HUES48 (cell line): ENCODE data around the gene TULP4.

Source experiments
- H3K27ac ChIP-seq: one replicate; pipeline ENCODE4 v1.7.0; 2013; ENCODE audit warnings: low read depth, low read length, inconsistent platforms
- H3K27me3 ChIP-seq: 2 replicates; pipeline ENCODE4 v1.6.1; 2013; ENCODE audit warnings: mild to moderate bottlenecking, low read length; ENCODE audit not compliant: control insufficient read depth, insufficient read depth
- H3K36me3 ChIP-seq: 2 replicates; pipeline ENCODE4 v1.6.1; 2013; ENCODE audit warnings: low read length; ENCODE audit not compliant: control insufficient read depth, insufficient read depth
- H3K4me1 ChIP-seq: 2 replicates; pipeline ENCODE4 v1.6.1; 2013; ENCODE audit warnings: mild to moderate bottlenecking, low read length; ENCODE audit not compliant: control insufficient read depth, insufficient read depth
- H3K4me3 ChIP-seq: 2 replicates; pipeline ENCODE4 v1.5.1; 2013; ENCODE audit warnings: mild to moderate bottlenecking, low read depth, low read length
- H3K9ac ChIP-seq: 2 replicates; pipeline ENCODE4 v1.6.1; 2013; ENCODE audit warnings: mild to moderate bottlenecking, low read depth, low read length, moderate library complexity
- H3K9me3 ChIP-seq: 2 replicates; pipeline ENCODE4 v1.6.1; 2013; ENCODE audit warnings: low read length; ENCODE audit not compliant: control insufficient read depth, insufficient read depth

TULP4 gene

GRCh38 chr6:158528826-158529225 is 216.6 kb downstream of the TULP4 start:
- H3K27ac ChIP-seq, result no peak overlapping the region
- H3K9ac ChIP-seq, result no peak overlapping the region
- H3K4me3 ChIP-seq, result no peak overlapping the region
- no peaks in the 10 kb centered on the region for H3K4me1 ChIP-seq
- H3K36me3 ChIP-seq, result no peaks in the 10 kb centered on the region
- H3K9me3 ChIP-seq, result no peaks in the 10 kb centered on the region
- H3K27me3 ChIP-seq, result no peaks in the 10 kb centered on the region

- Histone ChIP-seq H3K4me1 (no peaks in the 10 kb centered on the region), H3K36me3 (no peaks in the 10 kb centered on the region), H3K27me3 (no peaks in the 10 kb centered on the region), H3K4me3 (no peak overlapping the region), H3K9me3 (no peaks in the 10 kb centered on the region), H3K9ac (no peak overlapping the region), H3K27ac (no peak overlapping the region)
Measured at GRCh38 chr6:158529629-158530028, 217.4 kb downstream of the TULP4 start.

- H3K27ac ChIP-seq, result no peak overlapping the region
- no peak overlapping the region for H3K9ac ChIP-seq
- H3K9me3 ChIP-seq, result no peaks in the 10 kb centered on the region
- H3K36me3 ChIP-seq, result no peaks in the 10 kb centered on the region
- H3K27me3 ChIP-seq, result no peaks in the 10 kb centered on the region
- H3K4me1 ChIP-seq, result no peaks in the 10 kb centered on the region
- no peak overlapping the region for H3K4me3 ChIP-seq
Measured at GRCh38 chr6:158531566-158531965, 219.3 kb downstream of the TULP4 start.

- H3K27ac ChIP-seq, result no peak overlapping the region
Measured at GRCh38 chr6:158531970-158532369, 219.7 kb downstream of the TULP4 start.

GRCh38 chr6:158536084-158536890 is 224.0 kb downstream of the TULP4 start:
- Histone ChIP-seq H3K9me3 (no peaks in the 10 kb centered on the region), H3K27ac (peak overlapping the region; percentile 82), H3K36me3 (no peaks in the 10 kb centered on the region), H3K4me1 (peaks cover 7% of the 10 kb centered on the region; the same call in 1 of the 2 replicates), H3K9ac (peak overlapping the region; percentile 63), H3K4me3 (peak overlapping the region; percentile 91), H3K27me3 (peaks cover 7% of the 10 kb centered on the region; the same call in 1 of the 2 replicates)

More at GRCh38 chr6:158531970-158532369, 219.7 kb downstream of the TULP4 start:
- H3K9me3 ChIP-seq, result no peaks in the 10 kb centered on the region
- no peaks in the 10 kb centered on the region for H3K36me3 ChIP-seq
- H3K27me3 ChIP-seq, result no peaks in the 10 kb centered on the region
- H3K4me3 ChIP-seq, result no peak overlapping the region
- H3K4me1 ChIP-seq, result no peaks in the 10 kb centered on the region
- H3K9ac ChIP-seq, result no peak overlapping the region

GRCh38 chr6:158536891-158537798 is 224.9 kb downstream of the TULP4 start:
- Histone ChIP-seq H3K27me3 (peaks cover 7% of the 10 kb centered on the region; the same call in 1 of the 2 replicates), H3K4me1 (peaks cover 7% of the 10 kb centered on the region; the same call in 1 of the 2 replicates), H3K9me3 (no peaks in the 10 kb centered on the region), H3K27ac (peak overlapping the region; percentile 82), H3K36me3 (no peaks in the 10 kb centered on the region), H3K4me3 (peak overlapping the region; percentile 91), H3K9ac (peak overlapping the region; percentile 63)

- Histone ChIP-seq H3K4me1 (peaks cover 7% of the 10 kb centered on the region; the same call in 1 of the 2 replicates), H3K27ac (no peak overlapping the region), H3K9ac (no peak overlapping the region), H3K27me3 (peaks cover 7% of the 10 kb centered on the region; the same call in 1 of the 2 replicates), H3K9me3 (no peaks in the 10 kb centered on the region), H3K36me3 (no peaks in the 10 kb centered on the region), H3K4me3 (no peak overlapping the region)
Measured at GRCh38 chr6:158538741-158539140, 226.5 kb downstream of the TULP4 start.

- H3K27me3 ChIP-seq, result peaks cover 7% of the 10 kb centered on the region; the same call in 1 of the 2 replicates
- H3K4me1 ChIP-seq, result peaks cover 7% of the 10 kb centered on the region; the same call in 1 of the 2 replicates
- H3K4me3 ChIP-seq, result no peak overlapping the region
- no peak overlapping the region for H3K27ac ChIP-seq
- H3K36me3 ChIP-seq, result no peaks in the 10 kb centered on the region
- H3K9me3 ChIP-seq, result no peaks in the 10 kb centered on the region
- H3K9ac ChIP-seq, result no peak overlapping the region
Measured at GRCh38 chr6:158539413-158539812, 227.1 kb downstream of the TULP4 start.

- Histone ChIP-seq H3K4me1 (peaks cover 7% of the 10 kb centered on the region; the same call in 1 of the 2 replicates), H3K36me3 (no peaks in the 10 kb centered on the region), H3K27ac (no peak overlapping the region), H3K9ac (no peak overlapping the region), H3K27me3 (peaks cover 7% of the 10 kb centered on the region; the same call in 1 of the 2 replicates), H3K4me3 (no peak overlapping the region), H3K9me3 (no peaks in the 10 kb centered on the region)
Measured at GRCh38 chr6:158539881-158540280, 227.6 kb downstream of the TULP4 start.

GRCh38 chr6:158543606-158544185 is 231.4 kb downstream of the TULP4 start:
- H3K36me3 ChIP-seq, result no peaks in the 10 kb centered on the region
- H3K27me3 ChIP-seq, result no peaks in the 10 kb centered on the region
- no peak overlapping the region for H3K9ac ChIP-seq
- H3K9me3 ChIP-seq, result no peaks in the 10 kb centered on the region
- no peak overlapping the region for H3K4me3 ChIP-seq
- H3K4me1 ChIP-seq, result peaks cover 12% of the 10 kb centered on the region
- H3K27ac ChIP-seq, result no peak overlapping the region
